HCT116 (cell line): ENCODE data around the gene SLC9A9. TPM values are rescaled to one million over a fixed set of nuclear protein-coding genes. Genes with fewer than 3 reads are reported as not detected.

Experiments used
- ATAC-seq: fragments of 200-7000 bp; cut with Tn5 transposase; 2 replicates; pipeline ENCODE4 v1.9.1; 2020; ENCODE audit warnings: mild to moderate bottlenecking, moderate library complexity
- BruUV-seq: library from RNA; stranded (reverse); fragments of 400-500 nt; replicated peaks from 2 replicates; lab custom pipeline; 2021; lab: Mats Ljungman, UMichigan
- CTCF ChIA-PET: fragments of 300-600 bp; sonication (Branson Sonifier 250); formaldehyde crosslinking; loops from one replicate; lab custom pipeline; 2021; ENCODE audit warnings: antibody characterized with exemption; lab: Charles Lee
- POLR2A ChIA-PET: fragments of 300-600, 350-600 bp; sonication (Branson Sonifier 250); formaldehyde crosslinking; loops from one replicate; lab custom pipeline; 2021; ENCODE audit warnings: antibody characterized with exemption; lab: Charles Lee
- RAD21 ChIA-PET, 2 experiments: fragments of 300-600 bp; sonication (Branson Sonifier 250); formaldehyde crosslinking; loops; one replicate each; lab custom pipeline; 2023; ENCODE audit warnings: low total read pairs in 2 of 2; ENCODE audit not compliant: uncharacterized antibody in 2 of 2, unreplicated experiment in 2 of 2, low non-redundant PET in 1 of 2; lab: Charles Lee
- DNase-seq: peaks from one replicate; pipeline ENCODE4 v3.0.0-alpha.2; 2010; ENCODE audit warnings: low read depth, low spot score
- H2AFZ ChIP-seq: fragments of 200-600 bp; shearing (Covaris generic), sonication (generic); 2 replicates; pipeline ENCODE4 v1.6.1; 2017; ENCODE audit warnings: low read depth, mixed run types, mixed read lengths, antibody characterized with exemption, low read length; ENCODE audit not compliant: poor library complexity, severe bottlenecking
- H3K27ac ChIP-seq: 2 replicates; pipeline ENCODE4 v1.5.1; 2012; ENCODE audit warnings: low read depth, low read length
- H3K27me3 ChIP-seq: fragments of 200-600 bp; sonication (generic); 2 replicates; pipeline ENCODE4 v1.6.1; 2016; ENCODE audit warnings: mixed run types, low read length, mixed read lengths; ENCODE audit not compliant: insufficient read depth
- H3K36me3 ChIP-seq, 2 experiments: fragments of 200-500 bp in 1 of 2; fragments of 200-600 bp in 1 of 2; sonication (Bioruptor generic) in 1 of 2; sonication (generic) in 1 of 2; 2 replicates each; pipeline versions ENCODE4 v1.5.1 to v1.6.1; 2014 to 2016; ENCODE audit warnings: low read length in 2 of 2, inconsistent platforms in 1 of 2, mixed read lengths in 1 of 2, mixed run types in 1 of 2; ENCODE audit not compliant: insufficient read depth in 2 of 2, control insufficient read depth in 1 of 2
- H3K4me1 ChIP-seq, 2 experiments: fragments of 200-600 bp in 1 of 2; sonication (generic) in 1 of 2; 2 replicates each; pipeline versions ENCODE4 v1.5.1 to v1.6.1; 2012 to 2017; ENCODE audit warnings: low read length in 2 of 2, inconsistent platforms in 1 of 2, mild to moderate bottlenecking in 1 of 2, mixed read lengths in 1 of 2, mixed run types in 1 of 2, moderate library complexity in 1 of 2; ENCODE audit not compliant: insufficient read depth in 2 of 2, control insufficient read depth in 1 of 2
- H3K4me2 ChIP-seq: fragments of 200-600 bp; sonication (generic); 2 replicates; pipeline ENCODE4 v1.6.1; 2017; ENCODE audit warnings: mixed run types, low read length, mixed read lengths
- H3K4me3 ChIP-seq, 2 experiments: fragments of 200-600 bp in 1 of 2; sonication (generic) in 1 of 2; replicated peaks in 1 of 2; 2 replicates each; pipeline ENCODE4 v1.5.1; 2011 to 2016; ENCODE audit warnings: low read length in 2 of 2, control low read depth in 1 of 2, low read depth in 1 of 2, mild to moderate bottlenecking in 1 of 2, mixed read lengths in 1 of 2, mixed run types in 1 of 2
- H3K79me2 ChIP-seq: fragments of 200-600 bp; sonication (generic); 2 replicates; pipeline ENCODE4 v1.6.1; 2017; ENCODE audit warnings: mild to moderate bottlenecking, mixed run types, low read length, moderate library complexity, mixed read lengths; ENCODE audit not compliant: insufficient read depth
- H3K9ac ChIP-seq: fragments of 200-600 bp; sonication (generic); 2 replicates; pipeline ENCODE4 v1.6.1; 2016; ENCODE audit warnings: low read length, mixed read lengths
- H3K9me2 ChIP-seq: fragments of 200-600 bp; sonication (generic), shearing (Covaris generic); 2 replicates; pipeline ENCODE4 v1.6.1; 2017; ENCODE audit warnings: mixed run types, mild to moderate bottlenecking, moderate library complexity; ENCODE audit not compliant: insufficient read depth
- H3K9me3 ChIP-seq, 2 experiments: fragments of 200-500 bp in 1 of 2; fragments of 200-600 bp in 1 of 2; sonication (Bioruptor generic) in 1 of 2; sonication (generic) in 1 of 2; 2 replicates each; pipeline ENCODE4 v1.6.1; 2014 to 2017; ENCODE audit warnings: low read length in 2 of 2, mixed read lengths in 2 of 2, inconsistent platforms in 1 of 2, low read depth in 1 of 2, mild to moderate bottlenecking in 1 of 2, mixed run types in 1 of 2, moderate library complexity in 1 of 2; ENCODE audit not compliant: control insufficient read depth in 1 of 2, insufficient read depth in 1 of 2
- H4K20me1 ChIP-seq: fragments of 200-600 bp; sonication (generic), shearing (Covaris generic); 2 replicates; pipeline ENCODE4 v1.6.1; 2017; ENCODE audit warnings: mixed run types, mild to moderate bottlenecking, moderate library complexity; ENCODE audit not compliant: insufficient read depth
- CEBPB ChIP-seq: IDR thresholded peaks from 2 replicates; pipeline ENCODE4 v1.6.1; 2012; ENCODE audit warnings: low read depth
- CTCF ChIP-seq, 3 experiments: fragments of 200-600 bp in 1 of 3; sonication (generic) in 1 of 3; IDR thresholded peaks in 2 of 3; conservative IDR thresholded peaks in 1 of 3; 2 replicates each; pipeline ENCODE4 v1.5.1; 2012 to 2017; ENCODE audit warnings: low read depth in 2 of 3, low read length in 2 of 3, antibody characterized with exemption in 1 of 3, borderline replicate concordance in 1 of 3, control low read depth in 1 of 3, mild to moderate bottlenecking in 1 of 3, mixed read lengths in 1 of 3, mixed run types in 1 of 3, moderate library complexity in 1 of 3; ENCODE audit not compliant: insufficient read depth in 1 of 3
- EZH2 ChIP-seq: fragments of 200-600 bp; sonication (generic); IDR thresholded peaks from 2 replicates; pipeline ENCODE4 v1.6.1; 2017; ENCODE audit warnings: antibody characterized with exemption, mixed run types
- FOSL1 ChIP-seq: IDR thresholded peaks from 2 replicates; pipeline ENCODE4 v1.6.1; 2012; ENCODE audit warnings: low read depth
- POLR2AphosphoS5 ChIP-seq: IDR thresholded peaks from 2 replicates; pipeline ENCODE4 v1.6.1; 2011; ENCODE audit warnings: mild to moderate bottlenecking, low read depth, low read length, moderate library complexity
- SP1 ChIP-seq: IDR thresholded peaks from 2 replicates; pipeline ENCODE4 v1.6.1; 2012; ENCODE audit warnings: low read depth
- SRF ChIP-seq: IDR thresholded peaks from 2 replicates; pipeline ENCODE4 v1.6.1; 2012; ENCODE audit warnings: low read depth
- TCF7L2 ChIP-seq: IDR thresholded peaks from 2 replicates; pipeline ENCODE4 v1.7.0; 2011; ENCODE audit warnings: borderline replicate concordance, inconsistent platforms; ENCODE audit not compliant: insufficient read depth, insufficient read length; ENCODE audit errors: extremely low read depth
- YY1 ChIP-seq: IDR thresholded peaks from 2 replicates; pipeline ENCODE4 v1.6.1; 2011; ENCODE audit warnings: low read length, low read depth, moderate library complexity, mild to moderate bottlenecking; ENCODE audit not compliant: insufficient replicate concordance; ENCODE audit errors: extremely low read depth
- ZBTB33 ChIP-seq: IDR thresholded peaks from 2 replicates; pipeline ENCODE4 v1.6.1; 2011; ENCODE audit warnings: mild to moderate bottlenecking, low read length, moderate library complexity; ENCODE audit not compliant: insufficient replicate concordance; ENCODE audit errors: extremely low read depth
- intact Hi-C: fragments of 100-400 bp; cut with micrococcal nuclease; formaldehyde crosslinking; loops from 2 replicates; pipeline ENCODE4 v1.10.0; 2022
- total RNA-seq: library from RNA; stranded (reverse); gene quantifications from one replicate; pipeline ENCODE4 v1.2.1, GENCODE V29; 2021; ENCODE audit not compliant: unreplicated experiment

SLC9A9 gene
- total RNA-seq, 1 experiment from 2014 or later = 0.20 TPM

GRCh38 chr3:143307613-143308183 lies 540.6 kb downstream of the SLC9A9 start:
- Histone ChIP-seq H3K36me3 (no peaks in the 10 kb centered on the region), H2AFZ (no peak overlapping the region), H3K9me2 (no peaks in the 10 kb centered on the region), H3K9me3 (no peaks in the 10 kb centered on the region), H3K4me2 (no peak overlapping the region), H3K27me3 (no peaks in the 10 kb centered on the region), H3K9ac (no peak overlapping the region), H3K4me3 (no peak overlapping the region), H3K79me2 (no peaks in the 10 kb centered on the region), H3K27ac (no peak overlapping the region), H4K20me1 (no peaks in the 10 kb centered on the region), H3K4me1 (peaks cover 0 to 14% of the 10 kb centered on the region in 2 experiments; a peak in 1 of 4 replicates)
- ChIA-PET CTCF (no interaction called here), POLR2A (no interaction called here), RAD21 (no interaction called here)
- DNase-seq (no peak), ATAC-seq (no peak)
- TF ChIP-seq CTCF (IDR thresholded peaks at IDR 0.05 in 2 of 3, conservative IDR thresholded peaks at IDR 0.05 in 1 of 3; ENCODE audit: borderline replicate concordance in 1 of 3, insufficient read depth in 1 of 3, low read depth in 2 of 3, low read length in 2 of 3) = no peak
- TF ChIP-seq EZH2 = no peak
- TF ChIP-seq ZBTB33 = no peak
- TF ChIP-seq POLR2AphosphoS5 = no peak
- TF ChIP-seq FOSL1 = no peak
- no peak for TF ChIP-seq CEBPB
- no peak for TF ChIP-seq YY1
- no peak for TF ChIP-seq SRF
- TF ChIP-seq TCF7L2 = no peak
- no peak for TF ChIP-seq SP1
- BruUV-seq = no TSS peak
- intact Hi-C loops = no loop called here
